NCI-H2081 treated with DMSO at 0.1 percent for 48 hours (cell line): ENCODE data around the gene EID2B.

Experiments used
- DNase-seq: peaks from one replicate; lab custom pipeline; 2025; lab: John Stamatoyannopoulos, UW

EID2B gene

DNA sequence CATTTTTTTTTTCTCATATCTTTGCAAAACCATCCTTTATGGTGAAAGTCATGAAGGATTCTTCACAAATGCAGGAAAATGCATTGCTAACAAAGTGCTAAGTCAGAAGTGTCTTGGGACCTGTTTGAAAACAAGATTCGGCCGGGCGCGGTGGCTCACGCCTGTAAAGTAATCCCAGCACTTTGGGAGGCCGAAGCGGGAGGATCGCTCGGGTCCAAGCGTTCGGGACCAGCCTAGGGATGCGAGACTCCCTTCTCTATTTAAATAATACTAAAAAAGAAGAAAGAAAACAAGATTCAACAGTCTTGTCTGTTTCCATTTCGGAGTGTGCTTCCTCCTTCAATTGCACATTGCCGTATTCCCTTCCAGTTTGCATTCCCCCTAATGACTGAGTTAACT, 819 bp downstream of the EID2B start:
- DNase-seq = no peak

DNA sequence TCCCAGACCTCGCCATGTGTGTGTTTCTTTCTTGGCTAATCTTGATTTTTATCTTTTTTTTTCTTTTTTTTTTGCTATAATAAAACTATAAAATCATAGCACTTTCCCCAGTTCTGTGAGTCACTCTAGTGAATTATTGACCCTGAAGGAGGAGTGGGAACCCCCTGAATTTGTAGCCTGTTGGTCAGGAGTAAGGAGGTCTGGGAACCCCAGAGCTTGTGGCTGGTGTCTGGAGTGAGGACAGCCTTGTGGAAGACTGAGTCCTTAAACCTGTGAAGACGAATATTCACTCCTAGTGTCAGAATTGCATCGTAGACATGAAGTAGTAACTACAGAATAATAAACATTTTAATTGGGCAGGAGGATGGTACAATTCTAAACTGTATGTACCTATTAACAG, 7.4 kb downstream of the EID2B start:
- no peak for DNase-seq

DNA sequence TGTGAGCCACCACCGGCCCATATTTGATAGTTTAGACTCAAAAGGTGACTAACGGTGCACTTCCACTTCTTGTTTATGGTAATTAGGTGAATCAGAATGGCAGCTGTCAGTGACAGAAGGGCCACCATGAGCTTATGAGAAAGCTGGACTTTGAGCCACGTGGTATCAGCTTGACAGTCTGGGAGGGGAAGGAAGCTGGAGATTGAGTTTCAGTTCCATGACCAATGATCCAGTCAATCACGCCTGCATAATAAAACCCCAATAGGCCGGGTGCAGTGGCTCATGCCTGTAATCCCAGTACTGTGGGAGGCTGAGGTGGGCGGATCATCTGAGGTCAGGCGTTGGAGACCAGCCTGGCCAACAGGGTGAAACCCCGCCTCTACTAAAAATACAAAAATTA, 8.2 kb downstream of the EID2B start:
- no peak for DNase-seq

- no peak for DNase-seq
Measured at GRCh38 chr19:39520541-39521484, 11.8 kb downstream of the EID2B start.

- DNase-seq = no peak
Measured at GRCh38 chr19:39518975-39519374, 13.7 kb downstream of the EID2B start.

GRCh38 chr19:39518458-39518857, 14.2 kb downstream of the EID2B start:
- DNase-seq = no peak

- DNase-seq = no peak
Measured at GRCh38 chr19:39517432-39517831, 15.2 kb downstream of the EID2B start.

DNA sequence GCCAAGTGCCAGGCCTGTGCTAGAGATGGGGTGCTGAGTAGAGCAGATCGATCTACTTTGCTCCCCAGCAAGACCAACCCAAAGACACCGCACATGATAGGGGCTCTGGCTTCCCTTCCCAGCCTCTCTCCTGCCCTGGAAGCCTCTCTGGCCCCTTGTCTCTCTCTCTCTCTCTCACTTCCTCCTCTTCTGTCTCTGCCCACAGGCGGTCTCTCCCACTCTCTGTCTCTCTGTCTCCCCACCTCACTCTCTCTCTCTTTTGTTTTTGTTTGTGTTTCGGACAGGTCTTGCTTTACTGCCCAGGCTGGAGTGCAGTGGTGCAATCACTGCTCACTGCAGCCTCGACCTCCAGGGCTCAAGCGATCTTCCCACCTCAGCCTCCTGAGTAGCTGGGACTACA, 16.4 kb downstream of the EID2B start:
- no peak for DNase-seq

GRCh38 chr19:39515551-39516191, 17.0 kb downstream of the EID2B start:
- DNase-seq = no peak

GRCh38 chr19:39514840-39515550, 17.7 kb downstream of the EID2B start, which contains the start of gene SELENOV:
Gene SELENOV (plus strand): TSS chr19:39515139. CDS start chr19:39515213, 74 bp downstream.
- DNase-seq = no peak

DNA sequence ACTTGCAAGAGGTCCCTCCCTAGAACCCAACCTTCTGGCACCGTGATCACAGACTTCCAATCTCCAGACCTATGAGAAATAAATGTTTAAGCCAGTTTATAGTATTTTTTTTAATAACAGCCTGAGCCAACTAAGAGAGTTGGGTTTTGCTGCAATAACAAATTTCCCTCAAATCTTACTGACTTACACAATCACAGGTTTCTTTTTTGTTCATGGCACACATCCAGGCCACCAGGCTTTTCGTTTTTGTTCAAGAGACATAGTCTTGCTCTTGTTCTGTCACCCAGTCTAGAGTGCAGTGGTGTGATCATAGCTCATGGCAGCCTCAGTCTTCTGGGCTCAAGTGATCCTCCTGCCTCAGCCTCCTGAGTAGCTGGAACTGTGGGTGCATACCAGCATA, 19.7 kb downstream of the EID2B start:
- no peak for DNase-seq

GRCh38 chr19:39509233-39509632, 23.4 kb downstream of the EID2B start:
- no peak for DNase-seq

DNA sequence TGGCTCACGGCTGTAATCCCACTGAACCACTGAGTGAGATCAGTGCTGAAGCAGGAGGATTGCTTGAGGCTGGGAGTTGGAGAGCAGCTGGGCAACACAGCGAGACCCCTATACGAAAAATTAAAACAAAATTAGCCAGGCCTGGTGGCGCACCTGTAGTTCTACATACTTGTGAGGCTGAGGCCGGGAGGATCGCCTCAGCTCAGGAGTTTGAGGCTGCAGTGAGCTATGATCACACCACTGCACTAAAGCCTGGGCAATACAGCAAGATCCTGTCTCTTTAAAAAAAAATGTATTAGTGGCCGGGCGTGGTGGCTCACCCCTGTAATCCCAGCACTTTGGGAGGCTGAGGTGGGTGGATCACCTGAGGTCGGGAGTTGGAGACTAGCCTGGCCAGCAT, 24.0 kb downstream of the EID2B start:
- no peak for DNase-seq

DNA sequence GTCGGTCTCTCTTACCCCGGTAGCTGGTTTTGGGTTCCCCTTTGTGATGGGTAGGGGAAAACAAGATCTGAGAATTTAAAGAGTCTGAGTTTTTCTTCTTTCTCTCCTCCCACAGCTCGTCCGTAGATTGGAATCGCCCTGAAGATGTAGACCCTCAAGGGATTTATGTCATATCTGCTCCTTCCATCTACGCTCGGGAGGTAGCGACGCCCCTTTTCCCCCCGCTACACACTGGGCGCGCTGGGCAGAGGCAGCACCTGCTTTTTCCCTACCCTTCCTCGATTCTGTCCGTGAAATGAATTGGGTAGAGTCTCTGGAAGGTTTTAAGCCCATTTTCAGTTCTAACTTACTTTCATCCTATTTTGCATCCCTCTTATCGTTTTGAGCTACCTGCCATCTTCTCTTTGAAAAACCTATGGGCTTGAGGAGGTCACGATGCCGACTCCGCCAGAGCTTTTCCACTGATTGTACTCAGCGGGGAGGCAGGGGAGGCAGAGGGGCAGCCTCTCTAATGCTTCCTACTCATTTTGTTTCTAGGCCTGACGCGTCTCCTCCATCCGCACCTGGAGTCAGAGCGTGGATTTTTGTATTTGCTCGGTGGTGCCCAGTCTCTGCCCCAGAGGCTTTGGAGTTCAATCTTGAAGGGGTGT, 24.8 kb downstream of the EID2B start:
- no peak for DNase-seq

GRCh38 chr19:39506944-39507714, 25.5 kb downstream of the EID2B start:
- DNase-seq = peak; percentile 27

DNA sequence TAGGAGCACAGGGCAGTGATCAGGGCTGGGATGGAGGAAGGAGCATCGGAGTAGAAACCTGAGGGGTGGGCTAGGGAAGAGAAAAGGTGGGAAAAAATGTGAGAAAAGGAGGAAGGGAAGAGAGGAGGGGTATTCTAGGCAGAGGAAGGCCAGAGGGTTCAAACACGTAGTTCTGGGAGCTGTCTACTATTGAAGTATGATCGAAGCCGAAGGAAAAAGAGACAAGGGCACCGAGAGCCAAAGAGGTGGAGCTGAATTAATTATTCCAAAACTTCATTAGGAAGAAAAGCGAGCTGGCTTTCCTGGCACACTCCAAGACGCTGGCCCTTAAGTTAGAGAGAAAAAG, 26.1 kb downstream of the EID2B start:
- DNase-seq = no peak

GRCh38 chr19:39502640-39503417, 29.8 kb downstream of the EID2B start:
- no peak for DNase-seq

GRCh38 chr19:39501340-39501739, 31.3 kb downstream of the EID2B start:
- no peak for DNase-seq

GRCh38 chr19:39500543-39500942, 32.1 kb downstream of the EID2B start:
- no peak for DNase-seq

- no peak for DNase-seq
Measured at GRCh38 chr19:39499932-39500331, 32.7 kb downstream of the EID2B start.
